Measurements from ENCODE around the gene GGA1.
"Not testable (repeated sequence)": the region's sequence is repeated elsewhere in the genome, so short reads cannot be mapped to it uniquely, and the experiment has no call there.

The GGA1 gene

GRCh38 chr22:37609240-37610152 is 862 bp downstream of the GGA1 start:
- TF ChIP-seq, protein P1, sequence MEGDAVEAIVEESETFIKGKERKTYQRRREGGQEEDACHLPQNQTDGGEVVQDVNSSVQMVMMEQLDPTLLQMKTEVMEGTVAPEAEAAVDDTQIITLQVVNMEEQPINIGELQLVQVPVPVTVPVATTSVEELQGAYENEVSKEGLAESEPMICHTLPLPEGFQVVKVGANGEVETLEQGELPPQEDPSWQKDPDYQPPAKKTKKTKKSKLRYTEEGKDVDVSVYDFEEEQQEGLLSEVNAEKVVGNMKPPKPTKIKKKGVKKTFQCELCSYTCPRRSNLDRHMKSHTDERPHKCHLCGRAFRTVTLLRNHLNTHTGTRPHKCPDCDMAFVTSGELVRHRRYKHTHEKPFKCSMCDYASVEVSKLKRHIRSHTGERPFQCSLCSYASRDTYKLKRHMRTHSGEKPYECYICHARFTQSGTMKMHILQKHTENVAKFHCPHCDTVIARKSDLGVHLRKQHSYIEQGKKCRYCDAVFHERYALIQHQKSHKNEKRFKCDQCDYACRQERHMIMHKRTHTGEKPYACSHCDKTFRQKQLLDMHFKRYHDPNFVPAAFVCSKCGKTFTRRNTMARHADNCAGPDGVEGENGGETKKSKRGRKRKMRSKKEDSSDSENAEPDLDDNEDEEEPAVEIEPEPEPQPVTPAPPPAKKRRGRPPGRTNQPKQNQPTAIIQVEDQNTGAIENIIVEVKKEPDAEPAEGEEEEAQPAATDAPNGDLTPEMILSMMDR (IDR thresholded peaks at IDR 0.05; ENCODE audit: low read depth, low read length): no peak
- DNase-seq (ENCODE audit: low read depth in 2 of 2): peak in 1 of 2 donors; percentile 11
- peak overlapping the region; percentile 84 to 90 for H3K4me3 ChIP-seq (replicated peaks in 1 of 2; ENCODE audit: low read depth in 2 of 2, low read length in 2 of 2)

DNA sequence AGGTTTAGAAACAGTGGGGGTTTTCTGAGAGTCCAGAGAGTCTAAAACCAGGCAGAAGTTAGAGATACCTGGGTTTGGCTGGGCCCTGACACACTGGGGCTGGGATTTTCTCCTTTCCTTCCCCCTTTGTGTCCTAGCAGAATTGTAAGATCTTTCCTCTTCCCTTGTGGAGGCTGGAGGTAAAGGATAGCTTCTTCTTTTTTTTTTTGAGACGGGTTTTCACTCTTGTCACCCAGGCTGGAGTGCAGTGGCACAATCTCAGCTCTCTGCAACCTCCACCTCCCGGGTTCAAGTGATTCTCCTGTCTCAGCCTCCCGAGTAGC is 1.5 kb downstream of the GGA1 start:
- not testable (repeated sequence) for DNase-seq (ENCODE audit: low read depth in 2 of 2)
- peak overlapping the region; percentile 84 to 90 for H3K4me3 ChIP-seq (replicated peaks in 1 of 2; ENCODE audit: low read depth in 2 of 2, low read length in 2 of 2)

- H3K4me3 ChIP-seq (replicated peaks in 1 of 2; ENCODE audit: low read depth in 2 of 2, low read length in 2 of 2): no peak overlapping the region
- DNase-seq (ENCODE audit: low read depth in 2 of 2): no peak
- TF ChIP-seq, protein P1 (IDR thresholded peaks at IDR 0.05; ENCODE audit: low read depth, low read length): no peak
These were observed 2.0 kb downstream of the GGA1 start for GRCh38 chr22:37610480-37611129.

GRCh38 chr22:37611207-37611606 is 2.6 kb downstream of the GGA1 start:
- peak in 1 of 2 donors; percentile 23 for DNase-seq (ENCODE audit: low read depth in 2 of 2)
- H3K4me3 ChIP-seq (replicated peaks in 1 of 2; ENCODE audit: low read depth in 2 of 2, low read length in 2 of 2): no peak overlapping the region
- TF ChIP-seq, protein P1 (IDR thresholded peaks at IDR 0.05; ENCODE audit: low read depth, low read length): no peak

GRCh38 chr22:37616201-37617083 is 7.8 kb downstream of the GGA1 start:
- no peak for DNase-seq (ENCODE audit: low read depth in 2 of 2)
- TF ChIP-seq, protein P1 (IDR thresholded peaks at IDR 0.05; ENCODE audit: low read depth, low read length): no peak
- H3K4me3 ChIP-seq (replicated peaks in 1 of 2; ENCODE audit: low read depth in 2 of 2, low read length in 2 of 2): no peak overlapping the region

DNA sequence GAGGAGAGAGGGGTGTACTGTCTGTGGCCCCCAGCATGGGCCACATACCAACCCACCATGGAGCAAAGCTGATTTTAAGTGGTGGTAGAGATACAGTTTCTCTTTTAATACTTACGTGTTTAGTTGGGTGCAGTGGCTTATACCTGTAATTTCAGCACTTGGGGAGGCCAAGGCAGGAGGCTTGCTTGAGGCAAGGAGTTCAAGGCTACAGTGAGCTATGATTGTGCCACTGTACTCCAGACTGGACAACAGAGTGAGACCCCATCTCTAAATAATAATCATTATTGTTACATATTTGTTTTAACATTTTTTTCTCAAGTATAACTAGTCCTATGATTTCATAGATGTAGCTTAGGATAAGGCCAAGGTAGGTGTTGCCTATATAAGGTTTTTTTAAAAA is 8.8 kb downstream of the GGA1 start:
- no peak for DNase-seq (ENCODE audit: low read depth in 2 of 2)
- TF ChIP-seq, protein P1 (IDR thresholded peaks at IDR 0.05; ENCODE audit: low read depth, low read length): no peak
- no peak overlapping the region for H3K4me3 ChIP-seq (replicated peaks in 1 of 2; ENCODE audit: low read depth in 2 of 2, low read length in 2 of 2)
